K562 (cell line): ENCODE results near the gene MESP1. TPM values are rescaled to one million over a fixed set of nuclear protein-coding genes. Genes with fewer than 3 reads are reported as not detected.

Source experiments
- CUX1 ChIP-seq: fragments of 200-800 bp; sonication (Bioruptor generic); IDR thresholded peaks from 2 replicates; pipeline ENCODE4 v1.6.1; 2016; ENCODE audit warnings: missing genetic modification characterization, missing compliant biosample characterization
- DDX20 ChIP-seq: fragments of 450-650 bp; IDR thresholded peaks from 2 replicates; pipeline ENCODE4 v1.6.1; 2016; ENCODE audit warnings: missing genetic modification characterization, low read depth, mild to moderate bottlenecking, missing compliant biosample characterization, moderate library complexity
- DMBX1 ChIP-seq: fragments of 250-450 bp; sonication (Bioruptor Pico); IDR thresholded peaks from 2 replicates; pipeline ENCODE4 v1.8.0; 2022; ENCODE audit warnings: inconsistent platforms, mild to moderate bottlenecking, moderate library complexity, borderline replicate concordance
- EHMT2 ChIP-seq: fragments of 450-650 bp; IDR thresholded peaks from 2 replicates; pipeline ENCODE4 v1.6.1; 2018; ENCODE audit warnings: antibody characterized with exemption
- ESRRB ChIP-seq: fragments of 250-450 bp; sonication (Bioruptor Pico); IDR thresholded peaks from 2 replicates; pipeline ENCODE4 v1.5.0; 2020; ENCODE audit warnings: mild to moderate bottlenecking, moderate library complexity, borderline replicate concordance
- FIP1L1 ChIP-seq: fragments of 200-400 bp; formaldehyde crosslinking; IDR thresholded peaks from 2 replicates; pipeline ENCODE4 v1.6.1; 2018; ENCODE audit warnings: mild to moderate bottlenecking, low read depth, low read length; ENCODE audit not compliant: poor library complexity, severe bottlenecking
- HDGF ChIP-seq: fragments of 450-650 bp; IDR thresholded peaks from 2 replicates; pipeline ENCODE4 v1.6.1; 2016
- JUN ChIP-seq, 2 experiments: sonication (generic) in 1 of 2; formaldehyde crosslinking in 1 of 2; IDR thresholded peaks; 2 replicates each; pipeline versions ENCODE4 v1.6.1 to v1.8.0; 2012 to 2022; ENCODE audit warnings: borderline replicate concordance in 2 of 2, mild to moderate bottlenecking in 2 of 2, improper control_type of control experiment in 1 of 2, low read depth in 1 of 2, low read length in 1 of 2, missing genetic modification reagents in 1 of 2
- NCOA6 ChIP-seq: fragments of 450-650 bp; IDR thresholded peaks from 2 replicates; pipeline ENCODE4 v1.6.1; 2017; ENCODE audit warnings: mild to moderate bottlenecking
- RNF219 ChIP-seq: fragments of 250-450 bp; sonication (Bioruptor Pico); IDR thresholded peaks from 2 replicates; pipeline ENCODE4 v1.5.0; 2022; ENCODE audit warnings: mild to moderate bottlenecking
- TEAD1 ChIP-seq, 2 experiments: fragments of 450-650 bp in 1 of 2; sonication (generic) in 1 of 2; formaldehyde crosslinking; IDR thresholded peaks; 2 replicates each; pipeline versions ENCODE4 v1.4.0 to v1.8.0; 2020 to 2022; ENCODE audit warnings: mild to moderate bottlenecking in 2 of 2, missing genetic modification reagents in 1 of 2
- USF1 ChIP-seq: sonication (generic); formaldehyde crosslinking; IDR thresholded peaks from 2 replicates; pipeline ENCODE4 v1.9.0; 2022; ENCODE audit warnings: mild to moderate bottlenecking, missing genetic modification reagents
- ZNF174 ChIP-seq: fragments of 250-450 bp; sonication (Bioruptor Pico); IDR thresholded peaks from 2 replicates; pipeline ENCODE4 v1.4.0; 2020; ENCODE audit warnings: mild to moderate bottlenecking
- ZNF561 ChIP-seq: fragments of 450-650 bp; formaldehyde crosslinking; conservative IDR thresholded peaks from 2 replicates; pipeline ENCODE4 v1.4.0; 2020; ENCODE audit warnings: mild to moderate bottlenecking, moderate library complexity
- ZNF740 ChIP-seq, 3 experiments: fragments of 200-800 bp in 1 of 3; sonication (Bioruptor generic) in 1 of 3; sonication (generic) in 1 of 3; formaldehyde crosslinking in 1 of 3; IDR thresholded peaks; 2 replicates each; pipeline versions ENCODE4 v1.6.1 to v1.8.0; 2016 to 2022; ENCODE audit warnings: mild to moderate bottlenecking in 2 of 3, missing compliant biosample characterization in 2 of 3, missing genetic modification characterization in 2 of 3, missing genetic modification reagents in 1 of 3
- ZNF830 ChIP-seq: fragments of 250-450 bp; sonication (Bioruptor Pico); IDR thresholded peaks from 2 replicates; pipeline ENCODE4 v1.5.0; 2021; ENCODE audit warnings: mild to moderate bottlenecking
- polyA plus RNA-seq, 8 experiments: library from polyadenylated mRNA; depleted of rRNA in 4 of 8; stranded (reverse) in 5 of 8; unstranded in 3 of 8; fragments of >200 nt; fragmentation: Nextera tagmentation in 2 of 8; fragmentation: Illumina TruSeq in 1 of 8; extraction: Ambion mirVana in 2 of 8; extraction: Trizol in 1 of 8; gene quantifications; 2 replicates each; pipeline versions ENCODE4 v1.2.1 to v1.2.3, GENCODE V29; 2011 to 2014; ENCODE audit warnings: inconsistent platforms in 1 of 8, missing spikeins in 1 of 8
- total RNA-seq, 7 experiments: library from RNA; depleted of rRNA in 6 of 7; stranded (reverse); fragments of >200 nt in 6 of 7; fragmentation: Illumina TruSeq in 2 of 7; extraction: Trizol in 2 of 7; gene quantifications; 2 replicates each; pipeline versions ENCODE4 v1.2.1 to v1.2.3, GENCODE V29; 2011 to 2021; ENCODE audit warnings: low replicate concordance in 1 of 7

Gene MESP1
- total and polyA plus RNA-seq, 9 of the 15 experiments (the other 6 are each of a cell fraction or from before 2014, with no cell fraction given): 0.14 to 1.1 (median 0.36) TPM; not detected in 4

GRCh38 chr15:89760303-89761008 is 9.4 kb upstream of the MESP1 start (continued):
- TF ChIP-seq FIP1L1: no peak
- 0 out of 2 replicates have a peak, but pooled peaks have one; percentile 33 for TF ChIP-seq JUN (IDR thresholded peaks at IDR 0.05; ENCODE audit: borderline replicate concordance, low read depth, low read length)
- TF ChIP-seq JUN (CRISPR knock-in tag; IDR thresholded peaks at IDR 0.05; ENCODE audit: borderline replicate concordance): no peak
- TF ChIP-seq ZNF174 (CRISPR knock-in tag): no peak
- TF ChIP-seq TEAD1 (CRISPR knock-in tag; IDR thresholded peaks at IDR 0.05): no peak
- no peak for TF ChIP-seq USF1 (CRISPR knock-in tag)
- no peak for TF ChIP-seq CUX1 (CRISPR knock-in tag)
- TF ChIP-seq ZNF740 (CRISPR knock-in tag; IDR thresholded peaks at IDR 0.05): no peak
- TF ChIP-seq ZNF740 (tag; IDR thresholded peaks at IDR 0.05): no peak
- TF ChIP-seq ZNF830 (CRISPR knock-in tag): 0 out of 2 replicates have a peak, but pooled peaks have one; percentile 52
- TF ChIP-seq ZNF561 (CRISPR knock-in tag): no peak
- no peak for TF ChIP-seq DDX20 (tag)
- no peak for TF ChIP-seq NCOA6
- TF ChIP-seq DMBX1 (CRISPR knock-in tag): no peak
- no peak for TF ChIP-seq EHMT2
- TF ChIP-seq ESRRB: no peak
- TF ChIP-seq RNF219: no peak
- no peak; the same call in none of the 2 replicates for TF ChIP-seq HDGF
